C4-2B (cell line): ENCODE measurements around the gene THRB.

ENCODE experiments used
- H3K27ac ChIP-seq: fragments of 450-650 bp; 2 replicates; pipeline ENCODE4 v1.5.1; 2017
- ZFX ChIP-seq: fragments of 450-650 bp; IDR thresholded peaks from 2 replicates; pipeline ENCODE4 v1.6.1; 2017
- TF ChIP-seq, protein P1 (sequence below): fragments of 450-650 bp; conservative IDR thresholded peaks from 2 replicates; pipeline ENCODE4 v1.5.1; 2017; ENCODE audit warnings: mild to moderate bottlenecking

The THRB gene

DNA sequence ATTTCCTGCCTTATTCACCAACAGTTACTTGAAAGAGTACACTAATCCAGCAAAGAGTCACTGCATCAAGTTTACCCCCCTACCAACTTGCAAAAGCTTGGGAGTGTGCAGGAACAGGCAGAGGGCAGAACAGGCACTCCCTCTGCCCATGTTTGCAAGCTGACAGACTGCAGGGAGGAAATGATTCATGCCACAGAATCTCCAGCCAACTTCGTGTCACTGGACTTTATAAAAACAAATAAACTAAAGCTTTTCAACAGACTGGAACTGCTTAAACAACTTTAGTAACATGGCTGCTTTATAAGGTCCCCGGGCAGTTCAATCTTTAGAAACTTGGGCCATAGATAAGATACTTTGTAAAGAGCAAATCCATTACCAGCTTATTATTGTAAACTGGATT, 129.5 kb downstream of the THRB start:
- H3K27ac ChIP-seq, result no peak overlapping the region; the same call in 1 of the 2 replicates
- TF ChIP-seq, protein P1, sequence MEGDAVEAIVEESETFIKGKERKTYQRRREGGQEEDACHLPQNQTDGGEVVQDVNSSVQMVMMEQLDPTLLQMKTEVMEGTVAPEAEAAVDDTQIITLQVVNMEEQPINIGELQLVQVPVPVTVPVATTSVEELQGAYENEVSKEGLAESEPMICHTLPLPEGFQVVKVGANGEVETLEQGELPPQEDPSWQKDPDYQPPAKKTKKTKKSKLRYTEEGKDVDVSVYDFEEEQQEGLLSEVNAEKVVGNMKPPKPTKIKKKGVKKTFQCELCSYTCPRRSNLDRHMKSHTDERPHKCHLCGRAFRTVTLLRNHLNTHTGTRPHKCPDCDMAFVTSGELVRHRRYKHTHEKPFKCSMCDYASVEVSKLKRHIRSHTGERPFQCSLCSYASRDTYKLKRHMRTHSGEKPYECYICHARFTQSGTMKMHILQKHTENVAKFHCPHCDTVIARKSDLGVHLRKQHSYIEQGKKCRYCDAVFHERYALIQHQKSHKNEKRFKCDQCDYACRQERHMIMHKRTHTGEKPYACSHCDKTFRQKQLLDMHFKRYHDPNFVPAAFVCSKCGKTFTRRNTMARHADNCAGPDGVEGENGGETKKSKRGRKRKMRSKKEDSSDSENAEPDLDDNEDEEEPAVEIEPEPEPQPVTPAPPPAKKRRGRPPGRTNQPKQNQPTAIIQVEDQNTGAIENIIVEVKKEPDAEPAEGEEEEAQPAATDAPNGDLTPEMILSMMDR, result peak; percentile 28
- TF ChIP-seq ZFX, result no peak

DNA sequence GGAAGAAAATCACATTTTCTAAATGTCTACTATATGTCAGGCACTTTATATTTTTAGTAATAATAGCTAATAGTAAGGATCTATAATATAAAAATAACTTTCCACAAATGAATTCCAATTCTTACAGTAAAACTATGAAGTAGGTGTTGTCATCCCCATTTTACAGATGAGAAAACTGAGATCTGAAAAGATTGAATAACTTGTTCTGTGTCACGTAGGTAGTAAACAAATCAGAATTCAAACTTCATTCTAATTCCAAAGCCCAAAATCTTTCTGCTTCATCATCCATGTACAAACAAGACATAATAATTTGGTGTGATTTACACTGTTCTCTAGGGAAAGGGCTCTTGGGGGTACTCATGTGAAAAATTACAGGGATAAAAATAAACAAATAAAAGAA, 130.3 kb downstream of the THRB start:
- no peak overlapping the region for H3K27ac ChIP-seq
- TF ChIP-seq ZFX, result no peak
- TF ChIP-seq, protein P1, result no peak

DNA sequence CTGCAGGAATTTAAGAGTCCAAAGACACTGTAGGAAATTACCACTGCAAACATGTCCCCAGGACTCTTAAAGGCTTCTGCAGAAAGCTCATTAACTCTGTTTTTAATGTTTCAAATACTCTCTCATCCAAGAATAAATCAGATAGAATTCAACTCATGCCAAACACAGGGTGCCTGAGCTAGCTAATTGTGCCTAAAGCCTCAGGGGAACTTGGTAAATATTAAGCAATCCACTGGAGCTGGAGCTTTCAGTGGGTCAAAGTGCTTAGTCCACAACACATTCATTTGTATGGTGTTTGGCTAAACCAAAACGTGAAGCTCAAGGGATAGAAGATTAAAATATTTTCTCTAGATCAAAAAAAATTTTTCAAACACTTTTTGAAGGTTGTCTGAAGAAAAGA, 131.4 kb downstream of the THRB start:
- no peak for TF ChIP-seq ZFX
- TF ChIP-seq, protein P1, result no peak
- no peak overlapping the region for H3K27ac ChIP-seq

DNA sequence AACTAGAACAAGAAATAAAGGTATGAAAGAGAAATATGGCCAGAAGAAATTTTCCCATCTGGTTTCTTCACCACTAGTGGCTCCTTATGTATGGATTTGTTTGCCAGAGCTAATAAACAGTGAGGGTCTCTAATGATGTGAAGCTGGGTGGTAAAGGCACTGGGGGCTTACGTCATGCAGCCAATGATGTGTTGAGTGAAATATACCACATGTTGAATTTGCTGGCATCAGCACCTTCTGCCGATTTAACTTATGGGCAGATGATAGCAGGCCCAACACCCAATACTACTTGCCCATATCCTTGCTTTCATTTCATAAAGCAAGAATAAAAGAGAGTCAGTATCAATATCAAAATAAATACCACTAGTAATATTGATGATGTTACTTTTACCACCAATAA, 133.0 kb downstream of the THRB start:
- no peak overlapping the region for H3K27ac ChIP-seq
- TF ChIP-seq, protein P1, result no peak
- no peak for TF ChIP-seq ZFX

DNA sequence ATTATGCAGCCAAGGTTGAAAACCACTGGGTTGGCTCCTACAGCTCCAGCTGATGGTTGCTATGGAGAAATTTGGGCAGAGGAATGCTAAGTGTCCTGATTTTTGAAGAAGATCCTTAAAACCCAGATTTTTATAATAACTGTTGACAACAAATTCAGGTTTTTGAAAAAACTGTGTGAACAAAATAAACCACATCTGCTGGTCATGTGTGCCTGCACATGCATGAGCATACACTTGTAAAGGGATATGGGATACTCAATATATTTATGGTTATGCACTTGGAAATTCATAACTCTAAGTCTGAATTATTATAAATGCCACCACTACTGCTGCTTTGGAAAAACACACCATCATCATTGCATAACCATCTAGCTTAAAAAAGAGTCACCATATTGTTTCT, 133.7 kb downstream of the THRB start:
- no peak overlapping the region for H3K27ac ChIP-seq
- TF ChIP-seq ZFX, result no peak
- TF ChIP-seq, protein P1, result no peak

DNA sequence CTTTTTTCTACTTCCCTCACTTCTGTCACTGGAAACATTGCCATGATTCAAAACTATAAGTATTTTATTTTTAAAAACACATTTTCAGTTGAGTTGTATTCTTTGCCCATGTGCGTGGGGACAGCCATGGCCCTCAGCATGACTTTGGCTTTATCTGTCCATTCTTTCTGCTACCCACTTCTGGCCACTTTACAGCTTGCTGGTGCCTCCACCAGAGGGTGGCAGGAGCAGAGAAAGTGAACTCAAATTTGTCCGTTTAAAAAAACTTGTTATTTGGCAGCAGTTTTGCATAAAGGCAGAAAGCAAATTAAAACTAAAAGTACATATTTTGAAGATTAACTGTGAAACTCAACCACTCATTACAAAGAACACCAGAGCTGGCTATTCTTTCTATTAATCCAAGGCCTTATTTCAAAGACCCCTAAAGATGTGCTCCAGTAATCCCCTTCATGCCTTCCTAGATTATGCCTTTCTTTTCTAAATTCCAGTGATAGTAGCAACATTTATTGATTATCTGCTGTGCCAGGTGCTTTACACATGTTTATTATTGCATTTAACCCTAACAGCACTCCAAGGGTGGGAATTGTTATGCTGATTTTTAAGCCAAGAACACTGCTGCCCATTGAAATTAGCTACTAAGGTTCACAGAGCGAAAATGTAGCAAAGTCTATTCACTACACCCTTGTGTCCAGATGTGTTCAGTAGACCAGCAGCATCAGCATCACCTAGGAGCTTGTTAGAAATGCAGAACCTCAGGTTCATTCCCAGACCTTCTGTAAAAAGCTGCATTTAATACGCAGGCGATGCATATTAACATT, 134.8 kb downstream of the THRB start:
- TF ChIP-seq, protein P1, result peak; percentile 11; the same call in 1 of the 2 replicates
- TF ChIP-seq ZFX, result no peak
- H3K27ac ChIP-seq, result no peak overlapping the region

DNA sequence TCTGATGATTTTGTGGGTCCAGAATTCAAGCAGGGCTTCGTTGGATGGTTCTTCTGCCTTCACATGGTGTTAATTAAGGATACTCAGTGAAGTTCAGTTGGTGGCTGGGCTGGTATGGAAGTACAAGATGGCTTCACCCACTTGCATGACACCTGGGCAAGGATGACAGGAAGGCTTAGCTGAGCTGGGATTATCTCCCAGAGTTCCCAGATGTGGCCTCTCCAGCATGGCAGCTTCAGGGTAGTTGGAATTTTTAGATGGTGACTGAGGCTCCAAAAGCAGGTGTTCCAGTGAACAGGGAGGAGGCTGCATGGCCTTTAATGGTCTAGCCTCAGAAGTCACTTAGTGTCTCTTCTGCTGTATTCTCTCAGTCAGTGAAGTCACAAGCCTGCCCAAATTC, 135.5 kb downstream of the THRB start:
- TF ChIP-seq, protein P1, result no peak
- TF ChIP-seq ZFX, result no peak
- no peak overlapping the region for H3K27ac ChIP-seq
